Activated CD4-positive, alpha-beta T cell treated with anti-CD3 and anti-CD28 coated beads, Interleukin-2, amount 50 U/mL, for 24 hours (primary cell): ENCODE data around the gene FCMR.

Experiments used
- DNase-seq, 2 donors: peaks; one replicate each; pipeline ENCODE4 v3.0.0-alpha.2; 2020; ENCODE audit warnings: low read depth in 1 of 2, low spot score in 1 of 2

The FCMR gene, protein sequence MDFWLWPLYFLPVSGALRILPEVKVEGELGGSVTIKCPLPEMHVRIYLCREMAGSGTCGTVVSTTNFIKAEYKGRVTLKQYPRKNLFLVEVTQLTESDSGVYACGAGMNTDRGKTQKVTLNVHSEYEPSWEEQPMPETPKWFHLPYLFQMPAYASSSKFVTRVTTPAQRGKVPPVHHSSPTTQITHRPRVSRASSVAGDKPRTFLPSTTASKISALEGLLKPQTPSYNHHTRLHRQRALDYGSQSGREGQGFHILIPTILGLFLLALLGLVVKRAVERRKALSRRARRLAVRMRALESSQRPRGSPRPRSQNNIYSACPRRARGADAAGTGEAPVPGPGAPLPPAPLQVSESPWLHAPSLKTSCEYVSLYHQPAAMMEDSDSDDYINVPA

GRCh38 chr1:206921772-206922265 is at the start of gene FCMR:
FCMR (minus strand) TSS chr1:206921941; CDS start chr1:206921854, 87 bp downstream.
- no peak for DNase-seq

DNA sequence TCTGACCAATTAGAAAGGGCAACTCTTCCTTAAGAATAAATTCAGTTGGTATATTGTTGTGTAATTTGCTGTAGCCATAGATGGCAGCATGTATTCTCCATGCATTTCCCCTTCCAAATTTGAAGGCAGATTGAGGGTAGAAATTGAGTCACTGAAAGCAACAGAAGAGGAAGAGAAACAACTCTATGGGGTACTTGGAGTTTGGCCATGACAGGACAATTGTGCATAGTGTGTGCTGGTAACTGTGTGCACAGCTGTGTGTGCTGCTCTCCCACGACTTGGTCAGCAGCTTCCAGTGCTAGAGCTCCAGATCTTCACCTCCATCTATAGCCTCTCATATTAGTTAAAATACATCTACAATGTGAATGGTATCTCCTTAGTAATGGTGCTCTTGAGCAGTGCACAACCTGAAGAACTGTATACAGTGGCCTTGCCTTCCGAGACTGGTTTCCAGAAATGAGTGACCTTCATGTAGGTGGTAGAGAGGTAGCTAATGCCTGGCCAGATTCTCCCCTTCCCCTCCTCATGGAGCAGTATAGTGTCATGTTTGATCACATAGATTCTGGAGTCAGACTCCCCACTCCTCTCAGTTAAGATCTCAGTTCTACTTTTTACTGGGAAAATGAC is 49.4 kb upstream of the FCMR start:
- no peak for DNase-seq

DNA sequence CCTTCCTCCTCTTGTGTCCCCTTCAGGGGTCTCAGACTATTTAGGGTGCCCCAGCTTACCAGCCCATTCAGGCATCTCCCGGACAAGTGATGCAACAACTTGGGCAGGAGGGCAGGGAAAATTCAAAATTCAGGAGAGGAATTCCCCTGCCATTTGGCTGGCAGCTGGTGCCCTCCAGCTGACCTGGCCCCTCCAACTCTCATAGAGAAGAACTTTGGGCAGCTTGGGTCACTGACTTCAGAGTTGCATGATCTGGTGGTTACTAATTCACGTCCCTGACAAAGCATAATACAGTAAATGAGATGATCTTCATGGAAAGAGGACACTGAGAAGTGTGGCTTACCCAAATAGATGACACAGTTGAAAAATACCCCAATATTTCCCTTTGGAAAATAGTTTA is 48.7 kb upstream of the FCMR start, which contains the start of gene FCAMR:
FCAMR (minus strand) TSS at position 15 of the 400 bp plus-strand sequence. CDS start 335 bp downstream, outside the sequence.
- no peak for DNase-seq

- no peak for DNase-seq
Observed at GRCh38 chr1:206969090-206969489, 47.3 kb upstream of the FCMR start.

DNA sequence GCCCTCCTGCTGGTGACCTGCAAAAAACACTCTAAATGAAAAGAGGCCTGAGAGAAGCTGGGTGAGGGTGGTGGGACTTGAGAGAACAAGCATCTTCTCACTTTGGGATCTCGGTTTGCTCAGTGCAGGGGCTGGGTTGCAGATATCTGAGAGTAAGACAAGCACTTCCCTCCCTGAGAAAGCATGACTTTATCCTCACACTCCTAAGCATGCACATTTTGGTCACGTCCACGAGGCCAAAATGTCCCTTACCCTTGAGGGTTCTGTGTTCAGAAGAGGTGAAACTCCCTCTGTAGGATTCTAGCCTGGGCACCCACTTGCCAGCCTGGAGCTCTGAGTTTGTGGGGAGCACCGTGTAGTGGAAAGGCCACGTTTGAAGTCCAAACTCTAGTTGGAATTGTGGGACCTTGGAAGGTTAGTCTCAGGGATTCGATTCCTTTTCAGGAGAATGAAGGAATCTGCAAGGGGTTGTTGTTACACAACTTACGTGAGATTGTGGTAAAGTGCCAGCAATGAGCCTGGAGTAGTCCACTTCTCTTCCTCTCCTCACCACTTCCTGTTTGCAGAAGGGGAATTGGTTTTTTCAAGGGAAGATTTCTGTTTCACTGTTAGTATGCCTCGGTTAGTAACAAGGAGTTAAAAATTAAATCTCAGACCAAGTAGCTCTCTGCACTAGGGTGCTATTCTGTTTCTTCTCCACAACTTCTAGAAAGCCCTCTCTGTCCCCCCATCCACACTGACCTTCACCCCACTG is 45.5 kb upstream of the FCMR start:
- DNase-seq = no peak

- DNase-seq = no peak
Observed at GRCh38 chr1:206965781-206966180, 44.0 kb upstream of the FCMR start.

DNA sequence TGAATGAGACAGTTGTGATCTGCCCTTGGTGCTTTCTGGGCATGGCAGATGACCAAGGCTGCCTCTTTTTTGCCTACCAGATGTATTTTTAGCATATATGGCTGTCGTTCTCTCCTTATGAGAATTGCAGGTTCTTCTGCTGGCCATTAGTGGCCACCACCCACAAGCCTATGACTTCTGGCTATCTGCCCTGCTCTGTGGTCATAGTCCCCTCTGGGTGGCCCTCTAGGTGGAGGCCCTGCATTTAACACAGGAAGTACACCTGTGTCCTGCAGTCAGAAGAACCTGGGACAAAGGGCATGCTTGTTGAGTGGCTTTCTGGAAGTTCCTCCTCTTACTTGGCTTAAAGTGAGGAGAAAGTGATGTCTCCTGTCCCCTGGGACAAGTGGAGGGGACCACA is 42.0 kb upstream of the FCMR start:
- DNase-seq = no peak

DNA sequence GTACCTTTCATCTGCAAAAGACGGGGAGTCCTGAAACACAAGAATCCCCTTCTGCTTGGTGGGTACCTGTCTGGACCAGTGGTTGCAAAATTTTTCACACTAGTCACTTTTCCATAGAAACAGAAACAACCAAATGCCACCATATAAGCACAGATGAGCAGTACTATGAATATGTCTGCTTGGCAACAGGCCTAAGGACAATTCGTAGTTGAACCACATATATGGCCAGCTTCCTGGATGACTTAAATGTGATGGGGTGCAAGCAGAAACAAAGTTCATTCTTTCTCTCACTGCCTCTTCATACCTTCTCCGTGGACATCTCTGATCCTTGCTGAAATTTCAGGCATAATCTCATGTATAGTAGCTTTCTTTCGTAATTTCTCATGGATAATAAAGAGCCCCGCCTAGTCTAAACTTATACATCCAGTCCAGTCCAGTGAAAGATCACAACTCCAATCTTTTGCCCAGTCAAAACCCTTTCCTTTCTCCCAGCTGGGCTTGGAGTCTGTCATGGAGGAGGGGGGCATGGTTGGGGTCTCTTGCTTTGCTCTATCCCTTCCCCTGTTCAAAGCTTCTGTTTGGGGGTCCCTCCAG is 41.5 kb upstream of the FCMR start:
- DNase-seq = no peak

GRCh38 chr1:206962272-206962671 is 40.5 kb upstream of the FCMR start:
- DNase-seq = no peak

DNA sequence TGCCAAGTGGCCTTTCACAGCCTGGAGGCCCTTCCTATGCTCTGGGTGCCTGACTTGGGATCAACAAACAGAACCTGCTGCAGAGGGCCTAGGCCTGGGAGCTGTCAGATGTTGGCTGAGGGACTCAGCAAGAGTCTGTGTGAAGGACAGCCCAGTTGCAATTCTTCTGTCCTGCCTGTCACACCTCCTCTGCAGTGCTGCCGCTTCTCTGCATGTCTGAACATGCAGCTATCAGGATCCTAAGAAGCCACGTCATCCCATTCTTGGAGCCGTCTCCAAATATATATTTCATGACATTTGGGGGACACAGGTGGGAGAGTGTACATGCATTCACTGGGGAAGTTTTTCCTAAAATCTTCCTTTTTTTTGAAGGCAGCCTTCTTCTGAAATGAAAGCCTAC is 39.9 kb upstream of the FCMR start:
- no peak for DNase-seq

DNA sequence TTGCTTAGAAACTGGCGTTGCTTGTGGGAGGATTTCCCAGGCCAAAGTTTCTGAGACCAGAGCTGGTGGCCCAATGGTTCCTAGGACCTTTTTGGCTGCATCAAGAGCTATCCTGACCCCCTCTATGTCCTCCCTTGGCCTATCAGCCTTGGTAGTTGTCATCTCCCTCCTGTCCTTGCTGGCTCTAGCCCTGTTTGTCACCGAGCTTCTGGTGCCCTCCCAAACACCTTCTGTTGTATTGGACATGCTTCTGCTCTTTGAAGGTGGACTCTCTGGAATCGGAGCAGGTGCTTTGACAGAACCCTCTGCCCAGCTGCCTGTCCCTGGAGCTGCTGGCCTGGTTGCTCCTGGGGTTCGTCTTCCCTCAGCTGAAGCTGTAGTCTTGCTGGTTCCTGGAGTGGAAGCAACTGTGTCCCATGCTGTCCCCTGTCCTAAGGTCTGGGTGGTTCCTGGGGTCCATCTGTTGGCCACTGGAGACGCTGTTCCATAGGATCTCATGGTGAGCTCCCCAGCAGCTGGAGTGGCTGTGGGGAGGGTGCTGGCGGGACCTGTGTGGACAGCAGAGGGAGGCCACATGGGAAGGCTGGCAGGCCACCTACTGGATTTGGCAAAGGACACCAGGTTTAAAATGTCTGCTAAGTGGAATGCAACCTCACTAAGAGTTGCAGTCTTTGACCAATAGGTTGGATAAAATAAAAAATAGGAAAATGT is 39.1 kb upstream of the FCMR start:
- DNase-seq = no peak

GRCh38 chr1:206958144-206958543 is 36.4 kb upstream of the FCMR start:
- DNase-seq = no peak

- no peak for DNase-seq
Observed at GRCh38 chr1:206957639-206958038, 35.9 kb upstream of the FCMR start.

DNA sequence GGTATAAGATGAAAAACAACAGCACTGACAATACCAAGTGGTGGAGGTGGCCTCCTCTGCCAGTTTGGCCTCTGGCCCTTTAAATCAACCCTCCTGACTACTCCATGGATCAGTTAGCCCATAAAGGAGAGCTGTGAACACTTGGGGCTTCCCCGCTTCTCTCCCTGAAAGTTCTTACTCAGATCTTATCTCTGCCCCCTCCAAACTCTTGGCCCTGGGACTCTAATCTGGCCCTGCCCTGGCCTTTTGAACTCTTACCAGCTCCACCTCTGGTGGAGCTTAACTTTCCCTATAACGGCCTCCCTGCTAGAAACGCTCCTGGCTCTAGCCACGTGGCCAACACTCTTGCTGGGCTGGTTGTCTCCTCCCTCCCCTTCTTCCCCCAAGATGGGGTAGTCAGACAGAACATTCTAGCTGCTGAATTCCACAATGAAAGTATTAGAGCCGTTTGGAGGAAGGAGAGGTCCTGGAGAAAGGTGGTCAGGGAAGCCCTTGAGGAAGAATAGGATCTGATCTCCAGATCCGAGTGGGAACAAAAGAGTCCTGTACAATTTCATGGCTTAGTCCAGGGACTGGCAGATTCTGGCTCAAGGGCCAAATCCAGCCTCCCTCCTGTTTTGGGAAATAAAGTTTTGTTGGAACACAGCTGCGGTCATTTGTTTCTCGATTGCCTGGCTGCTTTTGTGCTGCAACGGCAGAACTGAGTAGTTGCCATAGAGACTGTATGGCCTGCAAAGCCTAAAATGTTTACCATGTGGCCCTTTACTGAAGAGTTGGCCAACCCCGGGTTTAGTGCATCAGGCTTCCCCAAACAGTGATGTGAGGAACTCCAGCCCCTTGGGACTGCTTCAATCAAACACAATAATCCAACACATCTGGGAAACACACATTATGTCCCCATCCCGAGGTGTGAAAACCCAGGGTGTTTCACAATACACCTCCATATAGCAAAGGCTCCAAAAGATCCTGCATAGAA is 34.0 kb upstream of the FCMR start:
- no peak for DNase-seq

- no peak for DNase-seq
Observed at GRCh38 chr1:206954459-206955342, 33.0 kb upstream of the FCMR start.

DNA sequence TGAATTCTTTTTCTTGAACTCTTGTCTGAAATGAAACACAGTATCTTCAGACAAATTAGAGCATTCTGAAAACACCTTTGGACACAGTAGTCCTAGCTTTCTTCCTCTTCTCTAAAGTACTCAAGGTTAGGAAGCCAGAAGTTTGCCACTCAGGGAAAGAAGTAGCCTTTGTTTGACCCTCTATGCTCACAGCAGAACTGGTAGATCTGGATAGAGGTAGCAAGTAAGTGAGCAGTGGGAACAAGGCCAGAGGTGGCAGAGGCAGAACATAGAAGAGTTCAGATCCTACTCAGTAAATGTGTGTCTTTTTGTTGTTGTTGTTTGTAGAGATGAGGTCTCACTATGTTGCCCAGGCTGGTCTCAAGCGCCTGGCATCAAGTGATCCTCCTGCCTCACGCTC is 31.9 kb upstream of the FCMR start:
- no peak for DNase-seq

DNA sequence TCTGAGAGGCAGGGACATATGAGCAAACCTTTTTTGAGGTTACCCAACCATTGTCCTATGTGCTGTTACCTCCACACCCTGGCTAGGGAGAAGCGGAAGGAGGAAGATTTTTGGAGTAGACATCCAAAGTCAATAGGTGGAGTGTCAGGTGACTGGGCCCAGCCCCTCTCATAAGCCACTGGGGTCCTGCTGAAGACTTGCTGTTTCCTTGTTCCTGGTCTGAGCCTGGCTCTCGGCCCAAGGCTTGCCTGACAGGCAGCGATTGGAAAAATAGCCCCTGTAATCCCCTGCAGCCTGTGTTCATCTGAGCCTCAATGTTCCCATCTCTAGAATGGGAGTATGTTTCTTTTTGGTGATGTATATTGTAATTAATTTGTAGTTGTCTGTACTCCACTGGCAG is 31.4 kb upstream of the FCMR start:
- no peak for DNase-seq

- DNase-seq = no peak
Observed at GRCh38 chr1:206952171-206952570, 30.4 kb upstream of the FCMR start.
